GM23338 (cell line): ENCODE measurements around the gene PROZ. TPM values are rescaled to one million over a fixed set of nuclear protein-coding genes. Genes with fewer than 3 reads are reported as not detected.

ENCODE experiments used
- ATAC-seq: fragments of 200-7000 bp; cut with Tn5 transposase; 3 replicates; pipeline ENCODE4 v1.9.1; 2020
- DNase-seq: peaks from one replicate; pipeline ENCODE4 v3.0.0-alpha.2; 2015; ENCODE audit warnings: low spot score
- H2AFZ ChIP-seq: fragments of 200-600 bp; sonication (generic); 2 replicates; pipeline ENCODE4 v1.8.0; 2016; ENCODE audit warnings: antibody characterized with exemption, mild to moderate bottlenecking, moderate library complexity
- H3F3A ChIP-seq: fragments of 200-600 bp; sonication (generic); replicated peaks from 2 replicates; pipeline ENCODE4 v1.8.0; 2017; ENCODE audit warnings: antibody characterized with exemption, mixed run types, low read depth
- H3K27ac ChIP-seq: fragments of 200-600 bp; sonication (generic); 2 replicates; pipeline ENCODE4 v1.6.1; 2016; ENCODE audit warnings: low read depth
- H3K27me3 ChIP-seq: fragments of 200-600 bp; sonication (generic); 2 replicates; pipeline ENCODE4 v1.8.0; 2016; ENCODE audit warnings: mild to moderate bottlenecking, mixed run types, moderate library complexity; ENCODE audit not compliant: insufficient read depth
- H3K36me3 ChIP-seq: fragments of 200-600 bp; sonication (generic); 2 replicates; pipeline ENCODE4 v1.8.0; 2016; ENCODE audit warnings: mild to moderate bottlenecking; ENCODE audit not compliant: insufficient read depth
- H3K4me1 ChIP-seq: fragments of 200-600 bp; sonication (generic); 2 replicates; pipeline ENCODE4 v1.8.0; 2016; ENCODE audit warnings: mild to moderate bottlenecking, moderate library complexity; ENCODE audit not compliant: insufficient read depth
- H3K4me2 ChIP-seq: fragments of 200-600 bp; sonication (generic); 2 replicates; pipeline ENCODE4 v1.7.1; 2017; ENCODE audit warnings: mixed run types
- H3K4me3 ChIP-seq: fragments of 200-600 bp; sonication (generic); 2 replicates; pipeline ENCODE4 v1.6.1; 2016; ENCODE audit warnings: mixed run types
- H3K79me2 ChIP-seq: fragments of 200-600 bp; sonication (generic); replicated peaks from 2 replicates; pipeline ENCODE4 v1.8.0; 2017; ENCODE audit warnings: mild to moderate bottlenecking; ENCODE audit not compliant: insufficient read depth
- H3K9me2 ChIP-seq: fragments of 200-600 bp; sonication (generic); 2 replicates; pipeline ENCODE4 v1.8.0; 2017; ENCODE audit not compliant: insufficient read depth
- H4K20me1 ChIP-seq: fragments of 200-600 bp; sonication (generic); replicated peaks from 2 replicates; pipeline ENCODE4 v1.8.0; 2017; ENCODE audit warnings: mild to moderate bottlenecking; ENCODE audit not compliant: insufficient read depth
- H3K27ac Mint-ChIP-seq: 2 replicates; pipeline ENCODE4 v1.8.0; 2020; ENCODE audit warnings: inconsistent platforms, mild to moderate bottlenecking, moderate library complexity, mixed read lengths
- H3K27me3 Mint-ChIP-seq: 3 replicates; pipeline ENCODE4 v1.8.0; 2022; ENCODE audit warnings: low read depth, mild to moderate bottlenecking, moderate library complexity, mixed read lengths, inconsistent platforms; ENCODE audit not compliant: insufficient read depth, poor library complexity
- H3K36me3 Mint-ChIP-seq: 3 replicates; pipeline ENCODE4 v1.8.0; 2021; ENCODE audit warnings: low read depth, mild to moderate bottlenecking, inconsistent platforms, moderate library complexity, mixed read lengths
- H3K4me1 Mint-ChIP-seq: 3 replicates; pipeline ENCODE4 v1.8.0; 2020; ENCODE audit warnings: mild to moderate bottlenecking, inconsistent platforms, mixed read lengths
- H3K4me3 Mint-ChIP-seq: 3 replicates; pipeline ENCODE4 v1.8.0; 2021; ENCODE audit warnings: moderate library complexity, mild to moderate bottlenecking, inconsistent platforms, mixed read lengths
- H3K9me3 Mint-ChIP-seq: 3 replicates; pipeline ENCODE4 v1.8.0; 2020; ENCODE audit warnings: moderate library complexity, mild to moderate bottlenecking, inconsistent platforms, mixed read lengths
- ETS1 ChIP-seq: IDR thresholded peaks from 2 replicates; pipeline ENCODE4 v1.6.1; 2016; ENCODE audit warnings: antibody characterized with exemption
- EZH2phosphoT487 ChIP-seq: fragments of 200-600 bp; sonication (generic); IDR thresholded peaks from one replicate; pipeline ENCODE4 v1.8.1; 2018; ENCODE audit warnings: antibody characterized with exemption; ENCODE audit not compliant: unreplicated experiment
- NANOG ChIP-seq: IDR thresholded peaks from 2 replicates; pipeline ENCODE4 v1.6.1; 2016; ENCODE audit warnings: antibody characterized with exemption, borderline replicate concordance
- POLR2AphosphoS5 ChIP-seq: IDR thresholded peaks from 2 replicates; pipeline ENCODE4 v1.6.1; 2016; ENCODE audit warnings: antibody characterized with exemption, low read depth
- STAT1 ChIP-seq: IDR thresholded peaks from one replicate; pipeline ENCODE4 v1.6.1; 2016; ENCODE audit warnings: antibody characterized with exemption; ENCODE audit not compliant: unreplicated experiment
- ZNF114 ChIP-seq: fragments of 250-450 bp; sonication (Bioruptor Pico); IDR thresholded peaks from 2 replicates; pipeline ENCODE4 v1.5.0; 2020; ENCODE audit warnings: mild to moderate bottlenecking, moderate library complexity
- polyA plus RNA-seq: library from polyadenylated mRNA; unstranded; fragments of >200 nt; fragmentation: Nextera tagmentation; extraction: Ambion mirVana; gene quantifications from 2 replicates; pipeline ENCODE4 v1.2.1, GENCODE V29; 2016
- total RNA-seq: library from RNA; depleted of rRNA; stranded (reverse); fragments of >200 nt; shearing (Covaris generic); gene quantifications from 2 replicates; pipeline ENCODE4 v1.2.3, GENCODE V29; 2014
- TF ChIP-seq, protein P1 (sequence below): IDR thresholded peaks from one replicate; pipeline ENCODE4 v1.6.1; 2018; ENCODE audit warnings: antibody characterized with exemption; ENCODE audit not compliant: unreplicated experiment
- TF ChIP-seq, protein P2 (sequence below): fragments of 250-450 bp; sonication (Bioruptor Pico); IDR thresholded peaks from 2 replicates; pipeline ENCODE4 v1.5.0; 2020; ENCODE audit warnings: mild to moderate bottlenecking, moderate library complexity

Gene PROZ
- total and polyA plus RNA-seq, 2 experiments from 2014 or later: 0.53 TPM; not detected in 1

DNA sequence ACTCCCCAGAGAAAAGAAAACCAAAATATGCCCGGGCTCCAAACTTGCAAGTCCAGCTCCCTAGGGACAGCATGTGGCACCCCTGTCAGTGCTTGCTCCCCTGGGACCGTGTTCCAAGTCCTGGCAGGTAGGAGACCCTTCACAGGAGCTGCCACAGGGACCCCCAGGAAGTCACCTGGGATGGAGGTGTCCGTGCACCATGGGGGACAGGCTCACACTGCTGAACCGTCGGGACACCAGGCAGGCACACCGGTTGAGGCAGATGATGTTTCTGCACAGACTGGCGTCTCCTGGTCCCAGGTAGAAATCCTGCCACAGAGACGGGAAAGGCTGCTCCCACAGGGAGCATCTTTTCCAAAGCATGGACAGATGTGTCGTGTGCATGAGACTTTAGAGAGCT lies 11.7 kb upstream of the PROZ start:
- Histone ChIP-seq H3K79me2 (no peaks in the 10 kb centered on the region), H3K4me2 (no peak overlapping the region), H3K4me3 (no peak overlapping the region), H3K27me3 (peaks cover 2% of the 10 kb centered on the region; the same call in 1 of the 2 replicates), H3K27ac (no peak overlapping the region), H3F3A (no peaks in the 10 kb centered on the region), H3K9me2 (no peaks in the 10 kb centered on the region), H3K4me1 (no peaks in the 10 kb centered on the region), H2AFZ (no peak overlapping the region), H4K20me1 (no peaks in the 10 kb centered on the region), H3K36me3 (no peaks in the 10 kb centered on the region)
- H3K4me3 Mint-ChIP-seq: no peak overlapping the region
- DNase-seq (no peak), ATAC-seq (no peak)
- H3K27me3 Mint-ChIP-seq: peaks cover 8% of the 10 kb centered on the region
- H3K36me3 Mint-ChIP-seq: no peaks in the 10 kb centered on the region
- peaks cover 3% of the 10 kb centered on the region; the same call in 2 of the 3 replicates for H3K4me1 Mint-ChIP-seq
- no peak overlapping the region for H3K27ac Mint-ChIP-seq
- H3K9me3 Mint-ChIP-seq: no peaks in the 10 kb centered on the region
- TF ChIP-seq ZNF114 (CRISPR knock-in tag) (no peak), EZH2phosphoT487 (no peak), STAT1 (no peak), NANOG (no peak), ETS1 (no peak), POLR2AphosphoS5 (no peak)
- TF ChIP-seq, protein P1, sequence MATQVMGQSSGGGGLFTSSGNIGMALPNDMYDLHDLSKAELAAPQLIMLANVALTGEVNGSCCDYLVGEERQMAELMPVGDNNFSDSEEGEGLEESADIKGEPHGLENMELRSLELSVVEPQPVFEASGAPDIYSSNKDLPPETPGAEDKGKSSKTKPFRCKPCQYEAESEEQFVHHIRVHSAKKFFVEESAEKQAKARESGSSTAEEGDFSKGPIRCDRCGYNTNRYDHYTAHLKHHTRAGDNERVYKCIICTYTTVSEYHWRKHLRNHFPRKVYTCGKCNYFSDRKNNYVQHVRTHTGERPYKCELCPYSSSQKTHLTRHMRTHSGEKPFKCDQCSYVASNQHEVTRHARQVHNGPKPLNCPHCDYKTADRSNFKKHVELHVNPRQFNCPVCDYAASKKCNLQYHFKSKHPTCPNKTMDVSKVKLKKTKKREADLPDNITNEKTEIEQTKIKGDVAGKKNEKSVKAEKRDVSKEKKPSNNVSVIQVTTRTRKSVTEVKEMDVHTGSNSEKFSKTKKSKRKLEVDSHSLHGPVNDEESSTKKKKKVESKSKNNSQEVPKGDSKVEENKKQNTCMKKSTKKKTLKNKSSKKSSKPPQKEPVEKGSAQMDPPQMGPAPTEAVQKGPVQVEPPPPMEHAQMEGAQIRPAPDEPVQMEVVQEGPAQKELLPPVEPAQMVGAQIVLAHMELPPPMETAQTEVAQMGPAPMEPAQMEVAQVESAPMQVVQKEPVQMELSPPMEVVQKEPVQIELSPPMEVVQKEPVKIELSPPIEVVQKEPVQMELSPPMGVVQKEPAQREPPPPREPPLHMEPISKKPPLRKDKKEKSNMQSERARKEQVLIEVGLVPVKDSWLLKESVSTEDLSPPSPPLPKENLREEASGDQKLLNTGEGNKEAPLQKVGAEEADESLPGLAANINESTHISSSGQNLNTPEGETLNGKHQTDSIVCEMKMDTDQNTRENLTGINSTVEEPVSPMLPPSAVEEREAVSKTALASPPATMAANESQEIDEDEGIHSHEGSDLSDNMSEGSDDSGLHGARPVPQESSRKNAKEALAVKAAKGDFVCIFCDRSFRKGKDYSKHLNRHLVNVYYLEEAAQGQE: no peak
- TF ChIP-seq, protein P2, sequence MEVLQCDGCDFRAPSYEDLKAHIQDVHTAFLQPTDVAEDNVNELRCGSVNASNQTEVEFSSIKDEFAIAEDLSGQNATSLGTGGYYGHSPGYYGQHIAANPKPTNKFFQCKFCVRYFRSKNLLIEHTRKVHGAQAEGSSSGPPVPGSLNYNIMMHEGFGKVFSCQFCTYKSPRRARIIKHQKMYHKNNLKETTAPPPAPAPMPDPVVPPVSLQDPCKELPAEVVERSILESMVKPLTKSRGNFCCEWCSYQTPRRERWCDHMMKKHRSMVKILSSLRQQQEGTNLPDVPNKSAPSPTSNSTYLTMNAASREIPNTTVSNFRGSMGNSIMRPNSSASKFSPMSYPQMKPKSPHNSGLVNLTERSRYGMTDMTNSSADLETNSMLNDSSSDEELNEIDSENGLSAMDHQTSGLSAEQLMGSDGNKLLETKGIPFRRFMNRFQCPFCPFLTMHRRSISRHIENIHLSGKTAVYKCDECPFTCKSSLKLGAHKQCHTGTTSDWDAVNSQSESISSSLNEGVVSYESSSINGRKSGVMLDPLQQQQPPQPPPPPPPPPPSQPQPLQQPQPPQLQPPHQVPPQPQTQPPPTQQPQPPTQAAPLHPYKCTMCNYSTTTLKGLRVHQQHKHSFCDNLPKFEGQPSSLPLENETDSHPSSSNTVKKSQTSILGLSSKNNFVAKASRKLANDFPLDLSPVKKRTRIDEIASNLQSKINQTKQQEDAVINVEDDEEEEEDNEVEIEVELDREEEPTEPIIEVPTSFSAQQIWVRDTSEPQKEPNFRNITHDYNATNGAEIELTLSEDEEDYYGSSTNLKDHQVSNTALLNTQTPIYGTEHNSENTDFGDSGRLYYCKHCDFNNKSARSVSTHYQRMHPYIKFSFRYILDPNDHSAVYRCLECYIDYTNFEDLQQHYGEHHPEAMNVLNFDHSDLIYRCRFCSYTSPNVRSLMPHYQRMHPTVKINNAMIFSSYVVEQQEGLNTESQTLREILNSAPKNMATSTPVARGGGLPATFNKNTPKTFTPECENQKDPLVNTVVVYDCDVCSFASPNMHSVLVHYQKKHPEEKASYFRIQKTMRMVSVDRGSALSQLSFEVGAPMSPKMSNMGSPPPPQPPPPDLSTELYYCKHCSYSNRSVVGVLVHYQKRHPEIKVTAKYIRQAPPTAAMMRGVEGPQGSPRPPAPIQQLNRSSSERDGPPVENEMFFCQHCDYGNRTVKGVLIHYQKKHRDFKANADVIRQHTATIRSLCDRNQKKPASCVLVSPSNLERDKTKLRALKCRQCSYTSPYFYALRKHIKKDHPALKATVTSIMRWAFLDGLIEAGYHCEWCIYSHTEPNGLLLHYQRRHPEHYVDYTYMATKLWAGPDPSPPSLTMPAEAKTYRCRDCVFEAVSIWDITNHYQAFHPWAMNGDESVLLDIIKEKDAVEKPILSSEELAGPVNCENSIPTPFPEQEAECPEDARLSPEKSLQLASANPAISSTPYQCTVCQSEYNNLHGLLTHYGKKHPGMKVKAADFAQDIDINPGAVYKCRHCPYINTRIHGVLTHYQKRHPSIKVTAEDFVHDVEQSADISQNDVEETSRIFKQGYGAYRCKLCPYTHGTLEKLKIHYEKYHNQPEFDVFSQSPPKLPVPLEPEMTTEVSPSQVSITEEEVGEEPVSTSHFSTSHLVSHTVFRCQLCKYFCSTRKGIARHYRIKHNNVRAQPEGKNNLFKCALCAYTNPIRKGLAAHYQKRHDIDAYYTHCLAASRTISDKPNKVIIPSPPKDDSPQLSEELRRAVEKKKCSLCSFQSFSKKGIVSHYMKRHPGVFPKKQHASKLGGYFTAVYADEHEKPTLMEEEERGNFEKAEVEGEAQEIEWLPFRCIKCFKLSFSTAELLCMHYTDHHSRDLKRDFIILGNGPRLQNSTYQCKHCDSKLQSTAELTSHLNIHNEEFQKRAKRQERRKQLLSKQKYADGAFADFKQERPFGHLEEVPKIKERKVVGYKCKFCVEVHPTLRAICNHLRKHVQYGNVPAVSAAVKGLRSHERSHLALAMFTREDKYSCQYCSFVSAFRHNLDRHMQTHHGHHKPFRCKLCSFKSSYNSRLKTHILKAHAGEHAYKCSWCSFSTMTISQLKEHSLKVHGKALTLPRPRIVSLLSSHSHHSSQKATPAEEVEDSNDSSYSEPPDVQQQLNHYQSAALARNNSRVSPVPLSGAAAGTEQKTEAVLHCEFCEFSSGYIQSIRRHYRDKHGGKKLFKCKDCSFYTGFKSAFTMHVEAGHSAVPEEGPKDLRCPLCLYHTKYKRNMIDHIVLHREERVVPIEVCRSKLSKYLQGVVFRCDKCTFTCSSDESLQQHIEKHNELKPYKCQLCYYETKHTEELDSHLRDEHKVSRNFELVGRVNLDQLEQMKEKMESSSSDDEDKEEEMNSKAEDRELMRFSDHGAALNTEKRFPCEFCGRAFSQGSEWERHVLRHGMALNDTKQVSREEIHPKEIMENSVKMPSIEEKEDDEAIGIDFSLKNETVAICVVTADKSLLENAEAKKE (CRISPR knock-in tag): no peak
